D721Med (cell line): Measurements from ENCODE around the gene PABPC1L.

Source experiments
- DNase-seq: peaks from one replicate; pipeline ENCODE4 v3.0.0; 2011; ENCODE audit warnings: low spot score; ENCODE audit not compliant: insufficient read length
- FAIRE-seq: peaks from 2 replicates; lab custom pipeline; 2011; peaks lifted over from hg19 to GRCh38; lab: Jason Lieb, UNC
- CTCF ChIP-seq: IDR thresholded peaks from 2 replicates; pipeline ENCODE4 v1.5.1; 2012; ENCODE audit warnings: mild to moderate bottlenecking, control low read depth; ENCODE audit not compliant: insufficient read depth; ENCODE audit errors: missing control alignments

PABPC1L gene

GRCh38 chr20:44952731-44953130, 42.9 kb downstream of the PABPC1L start:
- DNase-seq, result no peak
- FAIRE-seq, result no peak
- TF ChIP-seq CTCF, result no peak

- no peak for TF ChIP-seq CTCF
- DNase-seq (no peak), FAIRE-seq (no peak)
These were observed 44.4 kb downstream of the PABPC1L start for GRCh38 chr20:44954211-44954610.

- no peak for TF ChIP-seq CTCF
- no peak for FAIRE-seq
- DNase-seq, result no peak
These were observed 45.4 kb downstream of the PABPC1L start for GRCh38 chr20:44955270-44955669.

- FAIRE-seq (no peak), DNase-seq (no peak)
- no peak for TF ChIP-seq CTCF
These were observed 46.5 kb downstream of the PABPC1L start for GRCh38 chr20:44956410-44956809.

GRCh38 chr20:44958276-44958675, 48.4 kb downstream of the PABPC1L start:
- DNase-seq, result no peak
- TF ChIP-seq CTCF, result no peak
- no peak for FAIRE-seq

GRCh38 chr20:44959082-44959637, 49.3 kb downstream of the PABPC1L start:
- FAIRE-seq, result no peak
- no peak for TF ChIP-seq CTCF
- no peak for DNase-seq

- TF ChIP-seq CTCF, result no peak
- DNase-seq (no peak), FAIRE-seq (no peak)
These were observed 49.8 kb downstream of the PABPC1L start for GRCh38 chr20:44959638-44960102.
